GM18511 (cell line): ENCODE measurements around the gene TENT5C.

Experiments
- ATAC-seq: cut with Tn5 transposase; IDR thresholded peaks from one replicate; pipeline ENCODE4 v1.9.1; 2021; ENCODE audit warnings: mild to moderate bottlenecking, moderate library complexity; ENCODE audit not compliant: unreplicated experiment

TENT5C gene

GRCh38 chr1:117653732-117654492 lies 48.1 kb downstream of the TENT5C start:
- ATAC-seq, result peak; percentile 28

- ATAC-seq, result peak; percentile 76
Observed at GRCh38 chr1:117654493-117655219, 48.8 kb downstream of the TENT5C start.

GRCh38 chr1:117655220-117655577 lies 49.4 kb downstream of the TENT5C start:
- ATAC-seq, result no peak

GRCh38 chr1:117656202-117656641 lies 50.4 kb downstream of the TENT5C start:
- peak; percentile 53 for ATAC-seq

GRCh38 chr1:117657031-117657430 lies 51.2 kb downstream of the TENT5C start:
- no peak for ATAC-seq

GRCh38 chr1:117657949-117658660 lies 52.3 kb downstream of the TENT5C start:
- ATAC-seq, result no peak

- peak; percentile 31 for ATAC-seq
Observed at GRCh38 chr1:117658676-117659075, 52.8 kb downstream of the TENT5C start.

- ATAC-seq, result no peak
Observed at GRCh38 chr1:117659550-117660270, 53.9 kb downstream of the TENT5C start.

- ATAC-seq, result no peak
Observed at GRCh38 chr1:117660271-117660965, 54.6 kb downstream of the TENT5C start.

GRCh38 chr1:117661027-117661426 lies 55.2 kb downstream of the TENT5C start:
- no peak for ATAC-seq

GRCh38 chr1:117662667-117663066 lies 56.8 kb downstream of the TENT5C start:
- ATAC-seq, result no peak

- ATAC-seq, result no peak
Observed at GRCh38 chr1:117663156-117663902, 57.5 kb downstream of the TENT5C start.

- peak; percentile 97 for ATAC-seq
Observed at GRCh38 chr1:117664314-117664713, 58.5 kb downstream of the TENT5C start.

- no peak for ATAC-seq
Observed at GRCh38 chr1:117665556-117666270, 59.9 kb downstream of the TENT5C start.

- no peak for ATAC-seq
Observed at GRCh38 chr1:117669572-117669971, 63.7 kb downstream of the TENT5C start.

- no peak for ATAC-seq
Observed at GRCh38 chr1:117670976-117671780, 65.3 kb downstream of the TENT5C start.

- no peak for ATAC-seq
Observed at GRCh38 chr1:117671781-117672501, 66.1 kb downstream of the TENT5C start.

- no peak for ATAC-seq
Observed at GRCh38 chr1:117672756-117673155, 66.9 kb downstream of the TENT5C start.
